BLaER1 treated with 17β-estradiol and CSF1 and Interleukin-3, amounts not matched to agents 10 nM and 100 nM (cell line): ENCODE measurements around the gene DRG2.

Source experiments
- H3K27ac ChIP-seq, 11 experiments: shearing (Covaris generic); formaldehyde crosslinking; 2 replicates each; pipeline ENCODE4 v1.8.1; 2022
- H3K27me3 ChIP-seq, 11 experiments: shearing (Covaris generic); formaldehyde crosslinking; 2 replicates each; pipeline ENCODE4 v1.8.1; 2022
- H3K36me3 ChIP-seq, 11 experiments: shearing (Covaris generic); formaldehyde crosslinking; 2 replicates each; pipeline ENCODE4 v1.8.1; 2022
- H3K4me1 ChIP-seq, 10 experiments: shearing (Covaris generic); formaldehyde crosslinking; 2 replicates each; pipeline ENCODE4 v1.8.1; 2022
- H3K4me2 ChIP-seq, 11 experiments: shearing (Covaris generic); formaldehyde crosslinking; 2 replicates each; pipeline ENCODE4 v1.8.1; 2022
- H3K4me3 ChIP-seq, 10 experiments: shearing (Covaris generic); formaldehyde crosslinking; 2 replicates each; pipeline ENCODE4 v1.8.1; 2022
- H3K9ac ChIP-seq, 11 experiments: shearing (Covaris generic); formaldehyde crosslinking; 2 replicates each; pipeline ENCODE4 v1.8.1; 2022
- H3K9me3 ChIP-seq, 11 experiments: shearing (Covaris generic); formaldehyde crosslinking; replicated peaks in 1 of 11; 2 replicates each; pipeline ENCODE4 v1.8.1; 2022
- H4K20me1 ChIP-seq, 11 experiments: shearing (Covaris generic); formaldehyde crosslinking; 2 replicates each; pipeline ENCODE4 v1.8.1; 2022
- Cebpa-rat ChIP-seq, 11 experiments: shearing (Covaris generic); IDR thresholded peaks; 2 replicates each; pipeline ENCODE4 v1.8.1; 2022

The DRG2 gene, protein sequence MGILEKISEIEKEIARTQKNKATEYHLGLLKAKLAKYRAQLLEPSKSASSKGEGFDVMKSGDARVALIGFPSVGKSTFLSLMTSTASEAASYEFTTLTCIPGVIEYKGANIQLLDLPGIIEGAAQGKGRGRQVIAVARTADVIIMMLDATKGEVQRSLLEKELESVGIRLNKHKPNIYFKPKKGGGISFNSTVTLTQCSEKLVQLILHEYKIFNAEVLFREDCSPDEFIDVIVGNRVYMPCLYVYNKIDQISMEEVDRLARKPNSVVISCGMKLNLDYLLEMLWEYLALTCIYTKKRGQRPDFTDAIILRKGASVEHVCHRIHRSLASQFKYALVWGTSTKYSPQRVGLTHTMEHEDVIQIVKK

GRCh38 chr17:18087610-18088491, at the start of gene DRG2:
TSS of gene DRG2 (plus strand) at chr17:18087948. CDS start at chr17:18088024, 76 bp downstream.
- peak within 1 kb of the TSS; percentile 74 to 87 (median 82) for H3K27ac ChIP-seq
- no peak for TF ChIP-seq Cebpa-rat (IDR thresholded peaks at IDR 0.05)
- H4K20me1 ChIP-seq = peaks cover 0 to 15% (median 3%) of the 10 kb centered on the region in 11 experiments; a peak in 6 of 22 replicates
- H3K9me3 ChIP-seq = no peaks in the 10 kb centered on the region
- H3K4me2 ChIP-seq = peak within 1 kb of the TSS; percentile 83 to 99 (median 90)
- H3K27me3 ChIP-seq = no peaks in the 10 kb centered on the region
- H3K9ac ChIP-seq = peak within 1 kb of the TSS; percentile 78 to 88 (median 84)
- peaks cover 19 to 29% (median 24%) of the 10 kb centered on the region in 11 experiments for H3K36me3 ChIP-seq
- peaks cover 15 to 30% (median 20%) of the 10 kb centered on the region in 10 experiments for H3K4me1 ChIP-seq
- peak within 1 kb of the TSS; percentile 73 to 91 (median 84) for H3K4me3 ChIP-seq

GRCh38 chr17:18038149-18038850, 49.4 kb upstream of the DRG2 start:
- H3K9me3 ChIP-seq = no peaks in the 10 kb centered on the region
- peak overlapping the region; percentile 70 to 94 (median 89) for H3K9ac ChIP-seq
- H3K4me1 ChIP-seq = peaks cover 48 to 61% (median 52%) of the 10 kb centered on the region in 10 experiments
- H3K4me2 ChIP-seq = peak overlapping the region; percentile 90 to 99 (median 95)
- peaks cover 31 to 57% (median 46%) of the 10 kb centered on the region in 11 experiments; a peak in 19 of 22 replicates for H4K20me1 ChIP-seq
- no peak for TF ChIP-seq Cebpa-rat (IDR thresholded peaks at IDR 0.05)
- 0 out of 22 replicates have a peak, but pooled peaks cover 0 to 12% (median 0%) of the 10 kb centered on the region in 11 experiments for H3K36me3 ChIP-seq
- H3K4me3 ChIP-seq = peak overlapping the region; percentile 70 to 95 (median 86)
- peak overlapping the region; percentile 31 to 85 (median 76); a peak in 21 of 22 replicates for H3K27ac ChIP-seq
- H3K27me3 ChIP-seq = no peaks in the 10 kb centered on the region

DNA sequence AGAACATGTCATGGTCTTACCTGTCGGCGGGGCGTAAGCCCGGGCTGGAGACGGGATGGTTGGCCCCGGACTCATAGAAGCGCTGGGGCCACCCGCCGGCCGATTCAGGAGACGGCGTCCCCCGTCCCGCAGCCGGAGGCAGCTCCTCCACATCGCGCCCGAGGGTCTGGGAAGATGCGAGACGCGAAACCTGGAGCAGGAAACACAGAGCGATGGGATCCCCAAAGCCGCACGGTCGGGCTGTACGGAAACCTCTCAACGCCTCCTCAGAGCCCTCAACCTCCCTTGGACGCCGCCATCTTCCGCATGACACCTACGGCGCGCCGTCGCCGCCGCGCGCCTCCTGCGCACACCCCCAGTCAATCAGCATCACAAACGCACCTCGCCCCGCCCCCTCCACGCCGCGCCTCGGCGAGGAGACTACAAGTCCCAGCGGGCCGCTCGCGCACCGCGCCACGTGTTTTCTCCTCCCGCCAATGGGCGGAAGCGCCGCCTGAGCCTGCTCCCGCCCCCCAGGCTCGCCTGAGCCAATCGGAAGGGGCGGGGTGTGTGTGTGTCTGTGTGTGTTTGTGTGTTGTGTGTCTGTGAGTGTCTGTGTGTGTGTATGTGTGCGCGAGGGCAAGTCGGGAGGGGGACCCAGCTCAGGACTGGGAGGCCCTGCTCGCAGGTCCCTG, 48.8 kb upstream of the DRG2 start, which contains the start of the genes ATPAF2 and GID4:
Gene ATPAF2, minus strand, starts transcription at position 308 of the 674 bp plus-strand sequence. Its CDS starts 155 bp downstream, at position 153.
Gene GID4, plus strand, starts transcription at position 548 of the 674 bp plus-strand sequence. Its CDS starts 57 bp downstream, at position 605.
- H3K4me1 ChIP-seq = peaks cover 46 to 61% (median 50%) of the 10 kb centered on the region in 10 experiments
- peaks cover 0 to 14% (median 1%) of the 10 kb centered on the region in 11 experiments; a peak in 5 of 22 replicates for H3K36me3 ChIP-seq
- H3K27me3 ChIP-seq = no peaks in the 10 kb centered on the region
- H3K4me2 ChIP-seq = peak within 1 kb of the TSS; percentile 93 to 100 (median 99)
- TF ChIP-seq Cebpa-rat (IDR thresholded peaks at IDR 0.05) = no peak
- H3K9me3 ChIP-seq = no peaks in the 10 kb centered on the region
- H3K27ac ChIP-seq = peak within 1 kb of the TSS; percentile 75 to 85 (median 84)
- peak within 1 kb of the TSS; percentile 86 to 94 (median 89) for H3K9ac ChIP-seq
- peak within 1 kb of the TSS; percentile 70 to 95 (median 86) for H3K4me3 ChIP-seq
- H4K20me1 ChIP-seq = peaks cover 28 to 59% (median 43%) of the 10 kb centered on the region in 11 experiments; a peak in 19 of 22 replicates

GRCh38 chr17:18039535-18040260, 48.0 kb upstream of the DRG2 start:
- no peaks in the 10 kb centered on the region for H3K9me3 ChIP-seq
- peaks cover 23 to 60% (median 43%) of the 10 kb centered on the region in 11 experiments; a peak in 18 of 22 replicates for H4K20me1 ChIP-seq
- H3K9ac ChIP-seq = peak overlapping the region; percentile 86 to 94 (median 89)
- peaks cover 1 to 21% (median 7%) of the 10 kb centered on the region in 11 experiments; a peak in 15 of 22 replicates for H3K36me3 ChIP-seq
- peak overlapping the region; percentile 90 to 100 (median 99) for H3K4me2 ChIP-seq
- H3K27me3 ChIP-seq = no peaks in the 10 kb centered on the region
- H3K4me1 ChIP-seq = peaks cover 46 to 61% (median 49%) of the 10 kb centered on the region in 10 experiments
- TF ChIP-seq Cebpa-rat (IDR thresholded peaks at IDR 0.05) = no peak
- H3K27ac ChIP-seq = peak overlapping the region; percentile 75 to 85 (median 84)
- H3K4me3 ChIP-seq = peak overlapping the region; percentile 70 to 95 (median 86)

DNA sequence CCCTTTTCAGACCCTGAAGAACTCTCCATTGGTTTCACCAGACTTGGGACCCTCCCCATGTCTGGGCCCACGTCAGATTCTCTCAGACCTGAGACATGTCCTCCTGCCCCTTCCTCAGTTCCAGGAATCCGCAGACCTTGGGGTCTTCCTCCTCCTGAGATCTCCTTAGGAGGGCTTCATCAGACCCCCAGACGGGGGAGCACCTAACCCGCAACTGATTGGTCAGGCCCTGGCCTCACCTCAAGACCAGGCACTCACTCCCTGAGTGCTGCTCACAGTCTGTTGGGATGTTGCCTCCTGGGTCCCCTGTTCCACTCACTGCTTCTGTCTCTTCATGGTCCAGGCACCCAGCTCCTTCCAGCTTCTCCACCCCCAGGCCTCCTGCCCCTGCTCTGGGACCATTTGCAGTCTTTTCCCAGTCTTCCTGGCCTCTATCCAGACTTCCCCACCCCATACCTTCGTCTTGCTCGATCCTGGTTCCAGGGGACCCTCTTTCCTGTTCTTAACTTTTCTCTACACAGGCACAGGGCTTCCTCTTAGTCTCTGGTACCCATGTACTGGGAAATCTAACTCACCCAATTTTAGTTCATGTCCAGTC, 47.4 kb upstream of the DRG2 start:
- Histone ChIP-seq H3K9ac (peak overlapping the region; percentile 86 to 94 (median 89)), H3K27ac (peak overlapping the region; percentile 75 to 85 (median 84); a peak in 21 of 22 replicates), H3K27me3 (no peaks in the 10 kb centered on the region), H4K20me1 (peaks cover 20 to 57% (median 40%) of the 10 kb centered on the region in 11 experiments; a peak in 18 of 22 replicates), H3K9me3 (no peaks in the 10 kb centered on the region), H3K36me3 (peaks cover 8 to 26% (median 13%) of the 10 kb centered on the region in 11 experiments; a peak in 20 of 22 replicates), H3K4me1 (peaks cover 46 to 61% (median 49%) of the 10 kb centered on the region in 10 experiments), H3K4me3 (peak overlapping the region; percentile 70 to 95 (median 86)), H3K4me2 (peak overlapping the region; percentile 90 to 100 (median 99))
- no peak for TF ChIP-seq Cebpa-rat (IDR thresholded peaks at IDR 0.05)

DNA sequence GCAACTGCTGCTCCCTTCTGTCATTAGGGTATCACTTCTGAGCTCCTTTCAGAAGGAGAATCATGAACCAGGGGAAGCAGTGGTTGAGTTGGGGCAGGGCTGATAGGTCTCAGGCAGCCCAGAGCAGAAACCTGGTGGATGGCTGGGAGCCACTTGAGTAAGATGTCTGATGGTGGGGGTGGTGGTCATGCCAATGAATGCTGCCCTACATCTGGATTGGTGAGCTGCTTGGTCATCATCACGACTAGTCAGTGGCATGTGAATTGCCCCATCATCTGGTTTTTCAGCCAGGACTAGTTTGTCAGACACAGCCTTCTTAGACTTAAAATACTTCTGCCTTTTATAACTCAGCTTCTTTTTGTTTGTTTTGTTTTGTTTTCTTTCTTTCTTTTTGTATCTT, 46.0 kb upstream of the DRG2 start:
- H3K4me2 ChIP-seq = peak overlapping the region; percentile 56 to 99 (median 99)

More for the DNA sequence above, 46.0 kb upstream of the DRG2 start:
- Histone ChIP-seq H3K36me3 (peaks cover 19 to 29% (median 26%) of the 10 kb centered on the region in 11 experiments), H3K9me3 (no peaks in the 10 kb centered on the region), H3K4me1 (peaks cover 41 to 57% (median 45%) of the 10 kb centered on the region in 10 experiments), H4K20me1 (peaks cover 13 to 50% (median 33%) of the 10 kb centered on the region in 11 experiments; a peak in 18 of 22 replicates), H3K27me3 (no peaks in the 10 kb centered on the region), H3K27ac (peak overlapping the region in 1 of 11 experiments; percentile 29; a peak in 1 of 22 replicates), H3K4me3 (no peak overlapping the region), H3K9ac (peak overlapping the region in 2 of 11 experiments; percentile 0 to 17; a peak in 2 of 22 replicates)
- no peak for TF ChIP-seq Cebpa-rat (IDR thresholded peaks at IDR 0.05)
